NCI-H82 treated with DMSO at 0.1 percent for 48 hours (cell line): ENCODE data around the gene MFGE8.

Source experiments
- DNase-seq: peaks from one replicate; lab custom pipeline; 2025; ENCODE audit not compliant: unreplicated experiment; lab: John Stamatoyannopoulos, UW

MFGE8 gene

DNA sequence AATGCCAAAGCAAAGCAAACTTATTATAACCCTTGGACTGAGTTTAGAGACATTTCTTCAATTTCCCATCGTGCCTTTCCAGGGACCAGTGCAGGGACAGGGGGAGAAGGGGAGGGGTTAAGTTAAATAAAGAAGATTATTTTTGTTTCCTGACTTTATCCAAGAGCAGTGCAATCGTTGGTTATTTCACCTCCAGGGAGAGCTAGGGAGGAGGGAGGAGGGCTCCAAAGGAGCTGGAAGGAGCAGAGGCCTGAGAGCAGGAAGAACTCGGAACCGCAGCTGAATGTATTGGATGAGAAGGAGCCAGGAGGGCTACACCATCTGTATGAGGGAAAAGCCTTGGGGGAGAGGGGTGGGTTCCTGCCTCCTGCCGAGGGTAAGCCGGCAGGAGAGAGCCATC is 38.5 kb downstream of the MFGE8 start:
- no peak for DNase-seq

DNA sequence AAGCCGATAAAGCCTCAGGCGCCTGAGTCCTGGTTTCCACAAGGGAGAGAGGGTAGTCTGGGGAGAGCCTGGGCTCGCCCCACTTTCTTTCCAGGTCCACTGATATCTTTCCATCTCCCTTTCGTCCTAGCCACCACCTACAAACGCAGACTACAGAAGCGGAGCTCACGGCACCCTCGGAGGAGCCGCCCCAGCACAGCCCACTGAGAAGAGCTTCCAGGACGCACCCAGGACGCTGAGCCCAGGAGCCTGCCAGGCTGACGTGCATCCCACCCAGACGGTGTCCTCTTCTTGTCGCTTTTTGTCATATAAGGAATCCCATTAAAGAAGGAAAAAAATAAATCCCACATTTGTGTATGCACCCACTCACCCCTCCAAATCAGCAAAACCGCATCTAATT is 38.9 kb downstream of the MFGE8 start:
- no peak for DNase-seq

DNA sequence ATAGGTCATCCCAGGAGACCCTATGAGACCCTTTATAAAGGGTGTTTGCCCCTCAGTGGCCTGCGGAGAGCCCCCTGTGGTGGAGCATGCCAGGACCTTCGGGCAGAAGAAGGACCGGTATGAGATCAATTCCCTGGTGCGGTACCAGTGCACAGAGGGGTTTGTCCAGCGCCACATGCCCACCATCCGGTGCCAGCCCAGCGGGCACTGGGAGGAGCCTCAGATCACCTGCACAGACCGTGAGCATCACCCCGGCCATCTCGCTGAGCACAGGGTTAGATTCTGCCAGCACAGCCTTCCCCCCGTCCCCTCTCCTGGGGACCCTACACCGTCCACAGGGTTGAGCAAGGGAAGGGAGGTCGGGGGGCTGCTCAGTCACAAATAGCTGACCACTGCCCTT is 39.4 kb downstream of the MFGE8 start:
- DNase-seq = no peak

DNA sequence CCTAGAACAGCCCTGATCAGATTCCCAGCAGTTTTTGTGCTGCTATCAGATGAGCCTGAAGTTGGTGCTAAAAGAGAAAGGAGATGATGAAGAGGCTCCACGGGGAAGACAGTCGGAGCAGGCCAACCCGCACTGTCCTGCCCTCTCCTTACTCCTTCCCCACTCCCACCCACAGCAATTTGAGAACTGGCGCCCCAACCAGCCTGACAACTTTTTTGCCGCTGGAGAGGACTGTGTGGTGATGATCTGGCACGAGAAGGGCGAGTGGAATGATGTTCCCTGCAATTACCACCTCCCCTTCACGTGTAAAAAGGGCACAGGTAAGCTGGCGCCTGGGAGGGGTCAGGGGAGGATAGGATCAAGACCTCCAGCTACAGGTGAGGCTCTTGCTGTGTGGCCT is 40.5 kb downstream of the MFGE8 start:
- no peak for DNase-seq

DNA sequence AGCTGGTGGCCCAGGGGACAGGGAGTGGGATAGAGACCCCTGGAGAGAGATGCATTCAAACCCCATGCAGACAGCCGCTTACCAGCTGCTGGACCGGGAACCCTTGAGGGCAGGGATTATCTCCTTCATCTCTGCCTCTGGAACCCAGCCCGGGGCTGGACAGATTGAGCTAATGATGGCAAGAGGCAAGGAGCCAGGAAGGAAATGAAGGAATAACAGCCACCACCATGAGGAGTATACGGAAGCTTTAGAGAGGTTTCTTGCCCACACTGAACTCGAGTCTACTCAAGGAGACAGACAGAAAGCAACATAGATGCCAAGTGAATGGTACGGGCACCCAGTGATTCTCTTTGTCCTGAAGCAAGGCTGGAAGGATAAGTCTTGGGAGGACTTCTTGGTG is 41.1 kb downstream of the MFGE8 start:
- DNase-seq = no peak

DNA sequence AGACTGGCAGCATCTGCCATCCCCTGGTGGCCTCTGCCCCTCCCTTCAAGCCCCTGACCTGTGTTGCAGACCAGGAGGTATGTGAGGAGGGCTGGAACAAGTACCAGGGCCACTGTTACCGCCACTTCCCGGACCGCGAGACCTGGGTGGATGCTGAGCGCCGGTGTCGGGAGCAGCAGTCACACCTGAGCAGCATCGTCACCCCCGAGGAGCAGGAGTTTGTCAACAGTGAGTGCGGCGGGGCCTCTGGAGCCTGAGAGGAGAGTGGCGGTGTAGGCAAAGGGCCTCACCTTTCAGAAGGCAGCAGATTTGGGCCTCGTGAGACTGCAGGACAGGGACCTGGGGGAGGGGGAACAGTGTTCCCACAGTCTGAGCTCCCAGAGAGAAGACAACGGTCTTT is 41.9 kb downstream of the MFGE8 start:
- DNase-seq = no peak

DNA sequence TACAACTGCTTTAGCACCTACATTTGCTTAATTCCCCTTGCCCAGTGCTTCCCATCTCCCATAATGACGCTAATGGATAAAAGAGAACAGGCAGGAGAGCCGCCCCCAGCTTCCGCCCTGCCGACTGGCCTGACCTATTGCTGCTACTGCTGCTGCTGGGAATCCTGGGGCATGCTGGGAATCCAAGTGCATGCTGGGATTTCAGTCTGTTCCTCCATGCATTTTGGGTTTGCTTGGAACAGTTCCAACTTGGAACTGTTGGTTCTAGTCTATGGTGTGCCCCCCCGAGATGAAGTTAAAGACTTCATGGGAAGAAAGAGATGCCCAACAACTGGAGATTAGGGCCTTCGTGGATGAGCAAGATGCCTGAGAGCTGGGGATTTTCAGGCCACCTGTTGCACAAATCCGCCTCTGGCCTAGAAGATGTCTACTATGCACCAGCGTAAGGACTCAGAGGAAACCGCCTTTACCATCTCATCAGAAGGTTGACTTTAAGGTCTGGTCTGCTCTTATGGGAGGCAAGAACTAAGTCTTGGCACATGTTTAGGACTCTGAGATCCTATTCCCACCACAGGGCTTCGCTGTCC is 46.8 kb downstream of the MFGE8 start:
- no peak for DNase-seq

DNA sequence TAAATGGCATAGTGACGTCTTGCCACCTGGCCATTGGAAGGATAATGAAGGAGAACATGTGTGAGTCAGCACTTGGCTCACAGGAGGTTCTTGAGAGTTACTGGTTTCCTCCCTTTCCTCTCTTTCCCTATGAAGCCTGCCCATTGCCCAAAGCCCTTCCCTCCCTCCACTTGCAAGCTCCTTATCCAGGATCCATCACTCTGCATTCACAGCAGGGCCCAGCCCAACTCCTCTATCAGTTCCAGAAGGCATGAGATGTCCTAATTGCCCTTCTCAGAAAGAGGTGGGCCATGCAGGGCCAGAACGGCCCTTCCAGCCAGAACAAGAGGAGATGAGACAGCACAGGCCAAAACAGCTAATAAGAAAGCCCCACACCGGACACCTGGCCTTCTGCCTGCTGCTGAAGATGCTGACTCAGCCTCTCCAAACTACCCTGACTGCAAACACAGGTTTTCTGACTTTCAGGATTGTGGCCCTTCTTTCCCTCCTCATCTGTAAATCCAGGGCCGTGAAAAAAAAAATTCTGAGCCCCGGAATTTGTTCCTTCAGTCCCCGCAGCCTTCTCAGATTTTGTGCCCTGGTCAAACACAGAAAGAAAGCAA is 47.6 kb downstream of the MFGE8 start:
- DNase-seq = no peak

DNA sequence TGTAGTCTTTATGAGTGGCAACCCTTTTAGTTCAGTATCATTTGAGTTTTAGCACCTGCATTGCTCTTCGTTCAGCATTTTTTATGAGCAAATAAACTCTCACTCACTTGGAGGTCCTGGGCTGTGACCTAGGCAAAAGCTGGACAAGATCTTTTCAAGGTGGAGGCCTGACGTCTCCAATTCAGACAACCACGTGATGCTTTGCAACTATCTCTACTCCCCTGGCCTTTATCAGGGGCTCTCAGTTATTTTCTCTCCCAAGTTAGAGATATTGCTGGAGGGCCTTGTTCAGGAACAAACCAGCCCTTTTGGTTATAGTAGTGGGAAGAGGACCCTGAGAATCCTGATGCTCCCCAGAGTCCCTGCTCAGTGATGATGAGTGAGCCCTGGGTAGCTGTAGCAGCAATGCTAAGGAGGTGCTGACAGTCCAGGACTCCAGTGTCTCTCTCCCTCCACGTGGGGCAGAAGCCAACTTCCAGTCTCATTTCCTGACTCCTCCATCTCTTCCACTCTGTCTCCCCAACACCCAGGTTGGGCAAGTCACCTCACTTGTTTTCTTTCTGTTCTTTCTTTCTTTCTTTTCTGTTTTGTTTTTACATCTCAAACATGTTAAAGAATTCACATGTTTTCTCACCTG is 48.2 kb downstream of the MFGE8 start:
- DNase-seq = no peak

DNA sequence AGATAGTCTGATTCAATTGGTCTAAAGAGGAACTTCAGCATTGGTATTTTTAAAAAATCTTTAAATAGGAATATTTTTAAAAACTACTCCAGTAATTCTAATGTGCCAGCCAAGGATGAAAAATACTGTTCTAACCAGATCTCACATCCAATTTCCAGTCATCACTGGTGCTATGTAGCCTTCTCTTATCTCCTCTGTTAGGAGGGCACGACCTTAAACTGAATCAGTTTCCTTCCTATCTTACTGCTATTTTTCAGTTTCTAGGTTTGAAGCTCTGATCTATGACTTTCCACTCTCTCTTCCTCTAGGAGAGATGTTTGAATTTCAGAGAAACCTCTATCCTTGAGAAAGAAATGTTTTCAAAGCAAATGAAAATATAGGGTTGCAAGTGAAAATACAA is 49.8 kb downstream of the MFGE8 start:
- DNase-seq = no peak

DNA sequence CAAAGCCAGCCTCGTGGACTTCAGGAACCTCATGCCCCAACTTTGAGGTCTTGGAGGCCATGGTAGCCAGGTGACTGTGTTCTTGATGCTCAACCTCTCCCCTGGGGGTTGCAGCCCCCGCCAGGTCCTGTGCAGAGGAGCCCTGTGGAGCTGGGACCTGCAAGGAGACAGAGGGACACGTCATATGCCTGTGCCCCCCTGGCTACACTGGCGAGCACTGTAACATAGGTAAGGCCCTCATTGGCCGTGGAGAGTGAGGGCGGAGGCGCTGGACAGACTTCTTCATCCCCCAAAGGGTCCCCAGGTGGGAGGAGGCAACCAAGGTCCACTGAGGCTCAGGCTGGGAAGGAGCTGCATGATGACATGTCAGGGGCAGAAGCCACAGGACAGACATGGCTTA is 53.0 kb downstream of the MFGE8 start:
- no peak for DNase-seq

DNA sequence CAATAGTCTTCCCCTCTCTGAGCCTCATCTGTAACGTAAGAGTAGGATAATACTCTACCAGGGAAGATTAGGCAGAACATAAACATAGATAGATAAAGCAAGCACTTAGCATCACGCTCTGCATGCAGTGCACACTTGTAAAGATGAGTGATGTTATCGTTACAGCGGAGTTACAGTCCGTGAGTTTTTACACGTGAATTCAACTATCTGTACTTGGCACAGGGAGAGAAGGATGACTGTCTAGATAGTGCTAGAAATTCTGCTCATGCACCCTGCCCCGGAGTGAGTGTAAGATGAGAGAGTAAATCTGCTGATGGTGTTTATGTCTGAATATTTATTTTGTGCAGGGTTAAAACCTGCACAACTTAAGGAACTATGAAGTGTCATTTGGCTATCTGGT is 53.6 kb downstream of the MFGE8 start:
- no peak for DNase-seq

DNA sequence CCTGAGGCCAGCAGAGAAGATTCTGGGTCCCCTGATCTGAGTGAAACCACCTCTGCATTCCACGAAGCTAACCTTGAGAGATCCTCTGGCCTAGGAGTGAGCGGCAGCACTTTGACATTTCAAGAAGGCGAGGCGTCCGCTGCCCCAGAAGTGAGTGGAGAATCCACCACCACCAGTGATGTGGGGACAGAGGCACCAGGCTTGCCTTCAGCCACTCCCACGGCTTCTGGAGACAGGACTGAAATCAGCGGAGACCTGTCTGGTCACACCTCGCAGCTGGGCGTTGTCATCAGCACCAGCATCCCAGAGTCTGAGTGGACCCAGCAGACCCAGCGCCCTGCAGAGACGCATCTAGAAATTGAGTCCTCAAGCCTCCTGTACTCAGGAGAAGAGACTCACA is 54.2 kb downstream of the MFGE8 start:
- no peak for DNase-seq

DNA sequence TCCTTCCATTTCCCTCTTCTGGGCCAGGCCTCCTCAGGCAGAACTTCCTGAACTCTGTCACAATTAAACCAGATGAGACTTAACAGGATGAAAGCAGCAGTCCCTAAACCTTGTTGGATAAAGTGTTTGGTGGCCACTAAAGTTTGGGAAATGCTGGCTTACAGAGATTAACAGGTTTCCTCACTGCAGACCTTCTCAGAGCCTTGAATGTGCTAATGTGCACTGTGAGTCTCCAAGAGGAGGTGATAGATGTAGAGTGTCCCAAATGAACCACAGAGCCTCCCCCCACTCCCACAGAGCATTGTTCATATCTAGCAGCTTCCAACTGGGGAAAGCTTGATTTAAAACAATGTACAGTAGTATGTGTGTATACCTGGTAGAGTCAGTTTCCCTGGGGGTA is 60.7 kb downstream of the MFGE8 start:
- no peak for DNase-seq

DNA sequence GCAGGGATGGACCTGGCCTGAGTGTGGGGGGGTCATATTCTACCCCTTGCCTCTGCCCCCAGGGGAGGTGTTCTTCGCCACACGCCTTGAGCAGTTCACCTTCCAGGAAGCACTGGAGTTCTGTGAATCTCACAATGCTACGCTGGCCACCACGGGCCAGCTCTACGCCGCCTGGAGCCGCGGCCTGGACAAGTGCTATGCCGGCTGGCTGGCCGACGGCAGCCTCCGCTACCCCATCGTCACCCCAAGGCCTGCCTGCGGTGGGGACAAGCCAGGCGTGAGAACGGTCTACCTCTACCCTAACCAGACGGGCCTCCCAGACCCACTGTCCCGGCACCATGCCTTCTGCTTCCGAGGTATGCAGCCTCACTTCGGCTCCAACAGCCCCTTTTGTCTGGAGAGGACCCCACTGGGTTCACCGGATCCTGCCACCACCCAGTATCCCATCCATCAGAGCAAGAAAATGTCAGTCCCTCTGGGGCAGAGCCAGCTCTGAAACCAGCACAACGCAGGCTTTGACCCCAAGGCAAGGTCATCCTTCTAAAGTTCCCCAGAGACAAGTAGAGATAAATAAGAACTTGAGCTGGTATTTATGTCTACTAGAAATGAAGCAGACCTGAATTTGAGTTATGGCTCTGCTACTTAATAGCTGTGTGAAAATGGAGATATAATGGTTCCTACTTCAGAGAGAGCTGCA is 63.7 kb downstream of the MFGE8 start:
- DNase-seq = no peak
